Activated CD4-positive, alpha-beta memory T cell treated with anti-CD3 and anti-CD28 coated beads for 36 hours (primary cell): ENCODE data around the gene COL7A1. TPM values are rescaled to one million over a fixed set of nuclear protein-coding genes. Genes with fewer than 3 reads are reported as not detected.

Source experiments
- CTCF ChIA-PET: fragments of 350-600 bp; sonication (Branson Sonifier 250); formaldehyde crosslinking; loops from one replicate; lab custom pipeline; 2021; ENCODE audit warnings: antibody characterized with exemption, inconsistent platforms; lab: Charles Lee
- POLR2A ChIA-PET: fragments of 350-600 bp; sonication (Branson Sonifier 250); formaldehyde crosslinking; loops from one replicate; lab custom pipeline; 2021; ENCODE audit warnings: antibody characterized with exemption; lab: Charles Lee
- DNase-seq: peaks from one replicate; pipeline ENCODE4 v3.0.0-alpha.2; 2020
- H3K27ac Mint-ChIP-seq: one replicate; pipeline ENCODE4 v1.8.0; 2021; ENCODE audit warnings: mixed read lengths
- H3K27me3 Mint-ChIP-seq: one replicate; pipeline ENCODE4 v1.8.0; 2021; ENCODE audit warnings: mixed read lengths
- H3K36me3 Mint-ChIP-seq: one replicate; pipeline ENCODE4 v1.8.0; 2021; ENCODE audit warnings: mixed read lengths
- H3K4me1 Mint-ChIP-seq: one replicate; pipeline ENCODE4 v1.8.0; 2021; ENCODE audit warnings: low read depth, mixed read lengths
- H3K4me3 Mint-ChIP-seq: one replicate; pipeline ENCODE4 v1.8.0; 2021; ENCODE audit warnings: mild to moderate bottlenecking, mixed read lengths
- H3K9me3 Mint-ChIP-seq: one replicate; pipeline ENCODE4 v1.8.0; 2021; ENCODE audit warnings: mixed read lengths
- intact Hi-C: fragments of 100-400 bp; cut with micrococcal nuclease; formaldehyde crosslinking; loops from one replicate; pipeline ENCODE4 v1.15.1; 2023
- total RNA-seq, 2 experiments: library from RNA; stranded (reverse); gene quantifications; one replicate each; pipeline ENCODE4 v1.2.3, GENCODE V29; 2021

The COL7A1 gene
- total RNA-seq, 2 experiments from 2014 or later = 1.1 TPM

DNA sequence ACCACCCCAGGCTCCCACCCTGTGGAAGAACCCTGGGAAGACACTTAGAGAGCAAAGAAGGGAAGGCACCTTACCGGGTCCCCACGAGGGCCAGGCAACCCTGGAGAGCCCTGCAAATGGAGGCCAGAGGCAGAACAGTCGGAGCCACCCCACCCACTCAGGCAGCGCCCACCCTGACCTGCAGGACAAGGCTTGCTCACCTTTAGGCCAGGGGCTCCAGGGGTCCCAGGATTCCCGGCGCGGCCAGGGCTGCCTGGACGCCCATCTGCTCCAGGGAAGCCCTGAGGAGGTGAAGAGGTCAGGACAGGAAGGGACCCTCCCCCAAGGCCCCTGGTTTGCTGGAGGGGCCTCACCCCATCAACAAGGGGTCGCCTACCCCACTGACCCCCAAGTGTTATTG lies 10.3 kb downstream of the COL7A1 start:
- ChIA-PET CTCF (no interaction called here), POLR2A (no interaction called here)
- DNase-seq = no peak
- intact Hi-C loops = no loop called here
- H3K36me3 Mint-ChIP-seq = no peaks in the 10 kb centered on the region
- no peaks in the 10 kb centered on the region for H3K9me3 Mint-ChIP-seq
- H3K4me3 Mint-ChIP-seq = no peak overlapping the region
- no peak overlapping the region for H3K27ac Mint-ChIP-seq
- peaks cover 13% of the 10 kb centered on the region for H3K27me3 Mint-ChIP-seq
- no peaks in the 10 kb centered on the region for H3K4me1 Mint-ChIP-seq

- no peak overlapping the region for H3K4me3 Mint-ChIP-seq
- H3K36me3 Mint-ChIP-seq = no peaks in the 10 kb centered on the region
- H3K27me3 Mint-ChIP-seq = peaks cover 2% of the 10 kb centered on the region
- intact Hi-C loops = no loop called here
- no peaks in the 10 kb centered on the region for H3K4me1 Mint-ChIP-seq
- ChIA-PET POLR2A (no interaction called here), CTCF (no interaction called here)
- H3K9me3 Mint-ChIP-seq = no peaks in the 10 kb centered on the region
- no peak overlapping the region for H3K27ac Mint-ChIP-seq
- DNase-seq = no peak
Measured at GRCh38 chr3:48581621-48582481, 13.3 kb downstream of the COL7A1 start.

DNA sequence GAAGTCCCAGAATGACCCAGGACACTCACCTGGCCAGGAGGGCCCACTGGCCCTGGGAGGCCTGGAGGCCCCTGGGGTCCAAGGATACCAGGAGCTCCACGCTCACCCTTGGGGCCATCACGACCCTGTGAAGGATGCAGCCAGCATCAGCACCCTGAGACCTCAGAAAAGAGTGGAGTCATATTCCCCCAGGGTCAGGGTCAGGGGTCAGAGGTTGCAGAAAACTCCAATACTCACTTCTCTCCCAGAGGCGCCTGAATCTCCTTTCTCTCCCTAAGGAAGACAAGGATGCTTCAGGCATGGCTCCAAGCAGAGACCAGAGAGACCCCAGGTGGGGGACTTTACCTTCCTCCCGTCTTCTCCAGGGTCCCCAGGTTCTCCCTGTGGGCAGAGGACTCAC lies 18.5 kb downstream of the COL7A1 start:
- Mint-ChIP-seq H3K27ac (no peak overlapping the region), H3K36me3 (no peaks in the 10 kb centered on the region), H3K9me3 (no peaks in the 10 kb centered on the region), H3K4me3 (no peak overlapping the region), H3K27me3 (no peaks in the 10 kb centered on the region), H3K4me1 (no peaks in the 10 kb centered on the region)
- ChIA-PET POLR2A (no interaction called here), CTCF (interaction anchor here (1.8 kb wide), 1 partner anchor 140 kb away, joined by 4 read pairs; no protein-coding TSS in a partner anchor)
- intact Hi-C loops = no loop called here
- no peak for DNase-seq

GRCh38 chr3:48575366-48575765 lies 19.8 kb downstream of the COL7A1 start:
- CTCF ChIA-PET = no interaction called here
- intact Hi-C loops = no loop called here
- Mint-ChIP-seq H3K36me3 (no peaks in the 10 kb centered on the region), H3K4me1 (no peaks in the 10 kb centered on the region), H3K9me3 (no peaks in the 10 kb centered on the region), H3K4me3 (no peak overlapping the region), H3K27ac (no peak overlapping the region), H3K27me3 (no peaks in the 10 kb centered on the region)
- POLR2A ChIA-PET = no interaction called here
- no peak for DNase-seq

DNA sequence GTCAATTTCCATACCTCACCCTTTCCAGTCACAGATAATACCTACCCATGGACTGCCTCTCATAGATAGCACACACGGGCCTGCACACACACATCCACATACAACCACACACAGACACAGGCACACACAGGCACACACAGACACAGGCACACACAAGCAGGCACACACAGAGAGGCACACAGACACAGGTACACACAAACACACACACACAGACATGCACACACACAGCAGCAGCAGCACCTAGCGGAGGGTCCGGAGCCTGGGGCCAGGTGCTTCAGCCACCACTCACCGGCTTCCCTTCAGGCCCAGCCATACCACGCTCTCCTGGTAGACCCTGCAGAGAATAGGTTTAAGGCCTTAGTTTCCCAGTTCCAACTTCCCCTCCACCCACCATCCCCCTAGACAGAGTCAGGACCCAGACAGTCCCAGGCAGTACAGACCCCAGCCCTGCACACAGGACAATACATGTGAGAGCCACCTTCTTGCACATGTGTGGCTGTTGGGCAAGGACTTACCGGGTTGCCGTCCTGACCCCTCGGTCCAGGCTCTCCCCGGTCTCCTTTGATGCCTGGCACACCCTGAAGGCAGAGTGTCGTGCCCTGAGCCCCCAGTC lies 21.1 kb downstream of the COL7A1 start:
- Mint-ChIP-seq H3K9me3 (no peaks in the 10 kb centered on the region), H3K4me1 (no peaks in the 10 kb centered on the region), H3K27me3 (no peaks in the 10 kb centered on the region), H3K27ac (no peak overlapping the region), H3K4me3 (no peak overlapping the region), H3K36me3 (no peaks in the 10 kb centered on the region)
- intact Hi-C loops = no loop called here
- ChIA-PET POLR2A (no interaction called here), CTCF (interaction anchor here (0.8 kb wide), 1 partner anchor 174 kb away, joined by 3 read pairs; no protein-coding TSS in a partner anchor)
- DNase-seq = no peak

GRCh38 chr3:48572517-48572916 lies 22.6 kb downstream of the COL7A1 start:
- Mint-ChIP-seq H3K4me1 (no peaks in the 10 kb centered on the region), H3K27ac (no peak overlapping the region), H3K36me3 (no peaks in the 10 kb centered on the region), H3K27me3 (no peaks in the 10 kb centered on the region), H3K9me3 (no peaks in the 10 kb centered on the region), H3K4me3 (no peak overlapping the region)
- intact Hi-C loops = no loop called here
- POLR2A ChIA-PET = no interaction called here
- no peak for DNase-seq
- CTCF ChIA-PET = no interaction called here

GRCh38 chr3:48571938-48572337 lies 23.2 kb downstream of the COL7A1 start:
- no peaks in the 10 kb centered on the region for H3K27me3 Mint-ChIP-seq
- H3K4me3 Mint-ChIP-seq = no peak overlapping the region
- ChIA-PET CTCF (no interaction called here), POLR2A (no interaction called here)
- H3K27ac Mint-ChIP-seq = no peak overlapping the region
- H3K36me3 Mint-ChIP-seq = no peaks in the 10 kb centered on the region
- H3K9me3 Mint-ChIP-seq = no peaks in the 10 kb centered on the region
- DNase-seq = no peak
- intact Hi-C loops = no loop called here
- H3K4me1 Mint-ChIP-seq = no peaks in the 10 kb centered on the region

DNA sequence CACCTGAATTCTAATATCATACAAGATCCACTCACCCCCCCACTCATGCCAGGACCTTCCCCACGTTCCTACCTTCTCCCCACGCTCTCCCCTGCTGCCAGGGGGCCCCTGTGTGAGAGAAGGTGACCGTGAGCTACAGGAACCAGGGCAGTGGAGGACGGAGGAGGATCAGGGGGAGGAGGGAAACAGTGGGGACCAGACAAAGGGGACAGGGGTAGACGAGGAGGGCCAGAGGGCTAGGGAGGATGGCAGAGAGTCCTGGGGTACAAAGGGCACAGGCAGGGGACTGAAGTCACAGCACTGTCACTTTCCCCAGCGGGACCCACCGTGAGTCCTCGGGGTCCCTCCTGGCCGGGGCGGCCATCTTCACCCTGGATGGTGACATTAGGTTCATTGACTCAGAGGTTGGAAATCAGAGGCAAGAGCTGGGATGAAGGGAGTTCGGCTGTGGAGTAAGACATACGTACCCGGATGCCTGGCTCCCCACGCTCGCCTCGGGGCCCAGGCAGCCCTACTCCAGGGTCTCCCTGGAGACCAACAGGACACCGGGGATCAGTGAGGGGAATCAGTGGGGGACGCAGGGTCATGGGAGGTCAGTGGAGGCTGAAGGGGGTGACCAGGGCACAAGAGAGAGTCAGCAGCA lies 25.2 kb downstream of the COL7A1 start:
- intact Hi-C loops = no loop called here
- no peak overlapping the region for H3K4me3 Mint-ChIP-seq
- H3K27me3 Mint-ChIP-seq = no peaks in the 10 kb centered on the region
- ChIA-PET CTCF (interaction anchor here (0.6 kb wide), 1 partner anchor 22 kb away, joined by 3 read pairs; no protein-coding TSS in a partner anchor), POLR2A (no interaction called here)
- H3K9me3 Mint-ChIP-seq = no peaks in the 10 kb centered on the region
- no peaks in the 10 kb centered on the region for H3K36me3 Mint-ChIP-seq
- peaks cover 3% of the 10 kb centered on the region for H3K4me1 Mint-ChIP-seq
- DNase-seq = no peak
- H3K27ac Mint-ChIP-seq = no peak overlapping the region

DNA sequence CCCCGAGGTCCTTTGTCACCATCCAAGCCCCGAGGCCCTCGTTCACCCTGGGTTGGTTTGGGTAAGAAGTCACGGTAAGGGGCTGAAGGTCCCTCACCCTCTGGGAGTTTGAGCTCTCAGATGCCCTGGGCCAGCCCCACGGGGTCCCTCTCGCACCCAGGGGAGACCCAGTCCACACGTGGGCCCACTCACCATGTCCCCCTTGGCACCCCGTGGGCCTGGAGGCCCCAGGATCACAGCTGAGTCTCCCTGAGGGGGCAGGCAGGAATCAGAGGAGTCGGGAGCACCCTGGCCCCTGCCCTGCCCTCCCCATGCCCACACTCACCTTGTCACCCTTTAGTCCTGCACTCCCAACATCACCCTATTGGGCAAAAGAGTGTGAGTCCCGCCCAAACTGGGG lies 25.7 kb downstream of the COL7A1 start:
- CTCF ChIA-PET = interaction anchor here (0.6 kb wide), 1 partner anchor 22 kb away, joined by 3 read pairs; no protein-coding TSS in a partner anchor
- H3K27ac Mint-ChIP-seq = no peak overlapping the region
- peaks cover 3% of the 10 kb centered on the region for H3K4me1 Mint-ChIP-seq
- no peak overlapping the region for H3K4me3 Mint-ChIP-seq
- POLR2A ChIA-PET = no interaction called here
- no peaks in the 10 kb centered on the region for H3K36me3 Mint-ChIP-seq
- no peaks in the 10 kb centered on the region for H3K27me3 Mint-ChIP-seq
- no peaks in the 10 kb centered on the region for H3K9me3 Mint-ChIP-seq
- intact Hi-C loops = no loop called here
- DNase-seq = no peak

DNA sequence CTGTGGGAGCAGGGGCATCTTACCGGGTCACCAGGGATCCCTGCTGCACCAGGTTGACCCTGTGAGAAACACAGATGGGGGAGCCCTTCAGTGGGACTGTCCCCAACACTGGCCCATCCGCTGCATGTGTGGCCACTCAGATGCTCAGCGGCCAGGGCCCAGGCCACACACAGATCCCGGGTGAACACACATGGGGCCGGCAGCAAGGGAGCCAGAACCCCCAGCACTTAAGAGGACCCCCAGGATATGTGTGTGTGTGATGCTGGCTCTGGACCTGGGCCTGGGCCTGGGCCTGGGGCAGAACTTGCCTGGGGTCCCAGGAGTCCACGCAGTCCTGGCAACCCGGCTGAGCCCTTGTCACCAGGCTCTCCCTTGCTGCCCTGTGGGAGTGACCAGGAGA lies 26.7 kb downstream of the COL7A1 start:
- Mint-ChIP-seq H3K9me3 (no peaks in the 10 kb centered on the region), H3K4me1 (peaks cover 3% of the 10 kb centered on the region), H3K36me3 (no peaks in the 10 kb centered on the region), H3K4me3 (no peak overlapping the region), H3K27ac (no peak overlapping the region), H3K27me3 (no peaks in the 10 kb centered on the region)
- DNase-seq = no peak
- intact Hi-C loops = no loop called here
- ChIA-PET POLR2A (no interaction called here), CTCF (no interaction called here)

- no peak for DNase-seq
- intact Hi-C loops = no loop called here
- Mint-ChIP-seq H3K27ac (no peak overlapping the region), H3K4me1 (peaks cover 3% of the 10 kb centered on the region), H3K36me3 (no peaks in the 10 kb centered on the region), H3K4me3 (no peak overlapping the region), H3K9me3 (no peaks in the 10 kb centered on the region), H3K27me3 (no peaks in the 10 kb centered on the region)
- POLR2A ChIA-PET = no interaction called here
- CTCF ChIA-PET = no interaction called here
Measured at GRCh38 chr3:48567500-48567899, 27.6 kb downstream of the COL7A1 start.

DNA sequence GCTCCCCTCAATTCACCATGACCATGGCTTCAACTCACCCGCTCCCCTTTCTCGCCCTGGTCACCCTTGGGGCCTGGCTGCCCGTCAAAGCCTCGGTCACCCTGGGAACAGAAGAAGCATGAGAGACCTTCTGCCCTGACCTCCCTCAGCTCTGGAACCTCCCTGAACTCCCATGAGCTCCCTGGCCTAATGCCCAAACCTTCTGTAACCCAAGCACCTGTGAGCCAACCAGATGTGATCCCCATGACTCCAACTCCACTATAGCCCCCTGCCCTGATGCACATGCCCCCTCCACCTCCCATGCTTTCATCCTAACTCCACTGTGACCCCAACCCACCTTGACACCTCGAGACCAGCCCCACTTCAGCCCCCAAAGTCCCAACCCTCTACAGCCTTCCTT lies 28.0 kb downstream of the COL7A1 start:
- ChIA-PET CTCF (no interaction called here), POLR2A (no interaction called here)
- no peaks in the 10 kb centered on the region for H3K36me3 Mint-ChIP-seq
- no peaks in the 10 kb centered on the region for H3K9me3 Mint-ChIP-seq
- no peak overlapping the region for H3K4me3 Mint-ChIP-seq
- H3K27ac Mint-ChIP-seq = no peak overlapping the region
- peaks cover 3% of the 10 kb centered on the region for H3K4me1 Mint-ChIP-seq
- no peaks in the 10 kb centered on the region for H3K27me3 Mint-ChIP-seq
- intact Hi-C loops = no loop called here
- DNase-seq = no peak
